NCI-H526 treated with DMSO at 0.1 percent for 48 hours (cell line): ENCODE results near the gene CXCL13.
"Not testable (repeated sequence)": the region's sequence is repeated elsewhere in the genome, so short reads cannot be mapped to it uniquely, and the experiment has no call there.

Experiments
- DNase-seq: peaks from one replicate; lab custom pipeline; 2025; lab: John Stamatoyannopoulos, UW

CXCL13 gene

GRCh38 chr4:77605210-77605902 lies at the start of gene CXCL13:
Gene CXCL13 (plus strand): TSS chr4:77605820. CDS start chr4:77605866, 46 bp downstream.
- DNase-seq, result no peak

GRCh38 chr4:77560170-77560569 lies 45.5 kb upstream of the CXCL13 start:
- no peak for DNase-seq

- DNase-seq, result not testable (repeated sequence)
Measured at GRCh38 chr4:77561720-77562119, 43.9 kb upstream of the CXCL13 start.

GRCh38 chr4:77564231-77564630 lies 41.4 kb upstream of the CXCL13 start:
- no peak for DNase-seq

- DNase-seq, result no peak
Measured at GRCh38 chr4:77566148-77566547, 39.5 kb upstream of the CXCL13 start.

- DNase-seq, result no peak
Measured at GRCh38 chr4:77567549-77567948, 38.1 kb upstream of the CXCL13 start.

- DNase-seq, result not testable (repeated sequence)
Measured at GRCh38 chr4:77570508-77571214, 35.0 kb upstream of the CXCL13 start.

GRCh38 chr4:77576351-77576750 lies 29.3 kb upstream of the CXCL13 start:
- DNase-seq, result no peak

- no peak for DNase-seq
Measured at GRCh38 chr4:77578145-77578544, 27.5 kb upstream of the CXCL13 start.

- DNase-seq, result no peak
Measured at GRCh38 chr4:77579406-77580076, 26.1 kb upstream of the CXCL13 start.

GRCh38 chr4:77581724-77582123 lies 23.9 kb upstream of the CXCL13 start:
- no peak for DNase-seq

- no peak for DNase-seq
Measured at GRCh38 chr4:77582156-77582555, 23.5 kb upstream of the CXCL13 start.

- DNase-seq, result no peak
Measured at GRCh38 chr4:77582711-77583110, 22.9 kb upstream of the CXCL13 start.

GRCh38 chr4:77586951-77587383 lies 18.7 kb upstream of the CXCL13 start:
- no peak for DNase-seq

GRCh38 chr4:77590482-77590881 lies 15.1 kb upstream of the CXCL13 start:
- no peak for DNase-seq

GRCh38 chr4:77591532-77591931 lies 14.1 kb upstream of the CXCL13 start:
- DNase-seq, result no peak

- DNase-seq, result no peak
Measured at GRCh38 chr4:77593101-77593500, 12.5 kb upstream of the CXCL13 start.

GRCh38 chr4:77593993-77594392 lies 11.6 kb upstream of the CXCL13 start:
- no peak for DNase-seq

GRCh38 chr4:77595364-77595973 lies 10.2 kb upstream of the CXCL13 start:
- no peak for DNase-seq

- peak; percentile 17 for DNase-seq
Measured at GRCh38 chr4:77599378-77599777, 6.2 kb upstream of the CXCL13 start.

- no peak for DNase-seq
Measured at GRCh38 chr4:77600521-77601451, 4.8 kb upstream of the CXCL13 start.
